A549 treated with Mapracorat at 1 μM for 4 hours (cell line): Measurements from ENCODE around the gene CFAP141. TPM values are rescaled to one million over a fixed set of nuclear protein-coding genes. Genes with fewer than 3 reads are reported as not detected.

Experiments used
- total RNA-seq: library from RNA; stranded (reverse); fragments of 200-300 nt; extraction: Qiagen RNA extraction; gene quantifications from 5 replicates; pipeline ENCODE4 v1.2.3, GENCODE V29; 2022

Gene CFAP141
- total RNA-seq, result not detected in 5 replicates

GRCh38 chr1:154206196-154206595, at the start of gene CFAP141:
TSS of gene CFAP141 (minus strand) at chr1:154206333. CDS start at chr1:154206307, 26 bp downstream.

DNA sequence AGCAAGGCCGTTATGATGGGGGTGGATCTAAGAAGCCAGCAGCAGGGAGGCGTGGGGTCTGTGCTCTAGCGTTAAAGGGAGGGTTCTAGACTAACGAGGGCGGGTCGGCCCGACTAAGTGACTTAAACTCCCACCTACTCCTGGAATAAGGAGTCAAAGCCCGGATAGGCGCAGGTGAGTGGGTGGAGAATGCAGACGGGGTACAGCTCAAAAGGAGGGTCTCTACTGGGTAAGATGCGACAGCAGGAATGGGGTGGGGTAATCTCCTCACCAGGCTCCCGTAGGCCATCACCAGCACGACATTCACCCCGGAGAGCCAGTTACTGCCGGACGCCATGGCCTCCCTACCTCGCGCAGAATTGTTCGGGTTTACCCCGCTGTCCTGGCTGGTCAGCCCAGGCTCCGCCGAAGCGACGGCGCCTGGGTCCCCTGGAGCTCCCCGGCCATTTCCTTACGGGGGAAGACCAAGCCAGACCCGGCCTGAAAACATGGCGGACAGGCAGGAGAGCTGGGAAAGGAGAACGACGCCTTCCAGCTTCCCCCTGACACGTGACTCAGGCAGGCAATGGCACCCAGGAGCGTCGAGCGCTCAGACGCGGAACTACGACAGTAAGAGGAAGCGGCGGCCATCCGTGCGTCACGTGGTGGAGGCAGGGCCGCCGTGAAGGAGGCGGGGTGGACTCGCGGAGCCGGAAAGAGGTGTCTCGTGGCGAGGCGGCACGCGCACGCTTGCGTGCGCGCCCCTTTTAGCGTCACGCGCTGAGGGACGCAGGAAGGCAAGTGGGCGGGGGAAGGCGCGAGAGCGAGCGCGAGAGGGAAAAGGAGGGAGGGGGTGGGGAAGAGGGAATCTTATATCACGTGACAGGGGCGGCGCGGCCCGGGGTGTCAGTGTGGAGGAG, 14.2 kb upstream of the CFAP141 start, which contains the start of gene UBAP2L:
UBAP2L (plus strand) TSS at position 885 of the 899 bp plus-strand sequence. CDS start 4,169 bp downstream, outside the sequence.

DNA sequence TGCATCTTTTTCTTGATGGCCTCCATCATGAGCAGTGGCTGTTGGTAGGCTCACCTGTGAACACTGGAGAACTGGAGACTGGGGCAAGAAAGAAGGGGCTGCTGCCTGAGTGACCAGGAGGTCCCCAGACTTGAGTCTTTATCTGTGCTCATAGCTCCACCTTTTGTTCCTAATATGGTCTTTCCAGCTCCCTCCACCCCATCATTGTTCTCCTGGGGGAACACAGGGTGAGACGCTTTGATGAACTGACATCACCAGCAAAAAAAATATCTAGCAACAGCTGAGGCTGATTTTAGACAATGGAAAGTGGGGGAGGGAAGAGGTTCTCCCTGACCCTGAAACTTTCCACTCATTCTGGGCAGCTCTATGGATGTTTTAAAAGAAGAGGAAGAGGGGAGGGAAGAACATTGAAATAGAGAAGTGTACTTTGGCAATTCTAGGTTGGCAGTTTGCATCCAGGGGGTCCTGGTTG, 14.1 kb downstream of the CFAP141 start, which contains the start of gene TPM3:
TPM3 (minus strand) TSS at position 111 of the 472 bp plus-strand sequence; CDS start at position 29, 82 bp downstream.

GRCh38 chr1:154154534-154155191, 51.5 kb downstream of the CFAP141 start, which contains the start of gene NUP210L:
TSS of gene NUP210L (minus strand) at chr1:154155073.

Other genes starting within 250 kb of the CFAP141 start
- 31.8 to 42.9 TPM (median 39.7 TPM) in 5 replicates for gene CRTC2, start 247.7 kb downstream of the CFAP141 start, total RNA-seq
- 148 to 165 TPM (median 161 TPM) in 5 replicates for gene SLC39A1, start 242.8 kb downstream of the CFAP141 start, total RNA-seq
- 8.8 to 11.0 TPM (median 9.3 TPM) in 5 replicates for gene CREB3L4, start 238.4 kb downstream of the CFAP141 start, total RNA-seq
- 107 to 160 TPM (median 148 TPM) in 5 replicates for gene JTB, start 228.7 kb downstream of the CFAP141 start, total RNA-seq
- gene RAB13, start 220.0 kb downstream of the CFAP141 start, total RNA-seq, result 129 to 156 TPM (median 135 TPM) in 5 replicates
- 4,081 to 8,275 TPM (median 4,317 TPM) in 5 replicates for gene RPS27, start 215.6 kb downstream of the CFAP141 start, total RNA-seq
- not detected in 5 replicates for gene NUP210L, start 51.3 kb downstream of the CFAP141 start, total RNA-seq
- gene TPM3, start 14.2 kb downstream of the CFAP141 start, total RNA-seq, result 457 to 636 TPM (median 497 TPM) in 5 replicates
- gene UBAP2L, start 14.6 kb upstream of the CFAP141 start, total RNA-seq, result 98.8 to 108 TPM (median 101 TPM) in 5 replicates
- 83.0 to 101 TPM (median 95.0 TPM) in 5 replicates for gene HAX1, start 66.3 kb upstream of the CFAP141 start, total RNA-seq
- gene AQP10, start 114.8 kb upstream of the CFAP141 start, total RNA-seq, result not detected in 5 replicates
- 27.1 to 41.8 TPM (median 38.1 TPM) in 5 replicates for gene ATP8B2, start 119.2 kb upstream of the CFAP141 start, total RNA-seq
- gene IL6R, start 199.0 kb upstream of the CFAP141 start, total RNA-seq, result 22.0 to 30.9 TPM (median 27.2 TPM) in 5 replicates